ENCODE data around the gene ADAMTS16. TPM values are rescaled to one million over a fixed set of nuclear protein-coding genes. Genes with fewer than 3 reads are reported as not detected.
A peak's percentile ranks its signal among the peaks of the same experiment; 100 is the strongest.

The ADAMTS16 gene
- total and polyA plus RNA-seq, 8 donors = 0.42 to 3.5 (median 2.2) TPM

- Histone ChIP-seq H3K4me1 (no peaks in the 10 kb centered on the region), H3K27me3 (no peaks in the 10 kb centered on the region), H3K4me3 (no peak overlapping the region), H3K27ac (no peak overlapping the region), H3K36me3 (no peaks in the 10 kb centered on the region), H3K9me3 (no peaks in the 10 kb centered on the region)
- no peak for TF ChIP-seq CTCF (IDR thresholded peaks at IDR 0.05)
- DNase-seq (no peak), FAIRE-seq (no peak), ATAC-seq (no peak)
- intact Hi-C loops (cut with DNase I) = no loop called here
Observed at GRCh38 chr5:5335107-5335506, 195.0 kb downstream of the ADAMTS16 start.

GRCh38 chr5:5335700-5336264 lies 195.7 kb downstream of the ADAMTS16 start:
- DNase-seq (no peak), ATAC-seq (peak in 3 of 4 donors; percentile 25 to 62 (median 26)), FAIRE-seq (no peak)
- intact Hi-C loops (cut with DNase I) = no loop called here
- no peaks in the 10 kb centered on the region for H3K4me1 ChIP-seq
- no peaks in the 10 kb centered on the region for H3K27me3 ChIP-seq
- no peak for TF ChIP-seq CTCF (IDR thresholded peaks at IDR 0.05)
- no peak overlapping the region for H3K27ac ChIP-seq
- WGBS, 2 donors = 39 to 40% methylated on average over 4 of the region's 4 CpGs
- no peaks in the 10 kb centered on the region for H3K36me3 ChIP-seq
- no peaks in the 10 kb centered on the region for H3K9me3 ChIP-seq
- no peak overlapping the region for H3K4me3 ChIP-seq

- H3K36me3 ChIP-seq = no peaks in the 10 kb centered on the region
- 90 to 93% methylated on average over 4 of the region's 4 CpGs for WGBS, 2 donors
- ATAC-seq (no peak), FAIRE-seq (no peak), DNase-seq (no peak)
- H3K27ac ChIP-seq = no peak overlapping the region
- no peaks in the 10 kb centered on the region for H3K4me1 ChIP-seq
- no peaks in the 10 kb centered on the region for H3K9me3 ChIP-seq
- intact Hi-C loops (cut with DNase I) = no loop called here
- TF ChIP-seq CTCF (IDR thresholded peaks at IDR 0.05) = no peak
- H3K4me3 ChIP-seq = no peak overlapping the region
- no peaks in the 10 kb centered on the region for H3K27me3 ChIP-seq
Observed at GRCh38 chr5:5339257-5339656, 199.1 kb downstream of the ADAMTS16 start.

- intact Hi-C loops (cut with DNase I) = no loop called here
- Histone ChIP-seq H3K27ac (no peak overlapping the region), H3K4me1 (no peaks in the 10 kb centered on the region), H3K27me3 (no peaks in the 10 kb centered on the region), H3K4me3 (no peak overlapping the region), H3K9me3 (no peaks in the 10 kb centered on the region), H3K36me3 (no peaks in the 10 kb centered on the region)
- FAIRE-seq (no peak), DNase-seq (peak in 4 of 6 donors; percentile 16 to 42 (median 34)), ATAC-seq (peak; percentile 72 to 80 (median 78))
- WGBS, 2 donors = 61 to 67% methylated on average over 15 of the region's 15 CpGs
- no peak for TF ChIP-seq CTCF (IDR thresholded peaks at IDR 0.05)
Observed at GRCh38 chr5:5340206-5340729, 200.1 kb downstream of the ADAMTS16 start.

GRCh38 chr5:5341531-5342292 lies 201.6 kb downstream of the ADAMTS16 start:
- no peak overlapping the region for H3K4me3 ChIP-seq
- intact Hi-C loops (cut with DNase I) = no loop called here
- 85 to 95% methylated on average over 10 of the region's 10 CpGs for WGBS, 2 donors
- no peak overlapping the region for H3K27ac ChIP-seq
- no peak for DNase-seq
- no peak for TF ChIP-seq CTCF (IDR thresholded peaks at IDR 0.05)
- no peaks in the 10 kb centered on the region for H3K4me1 ChIP-seq
- no peak for FAIRE-seq
- no peaks in the 10 kb centered on the region for H3K36me3 ChIP-seq
- ATAC-seq = no peak
- H3K9me3 ChIP-seq = no peaks in the 10 kb centered on the region
- H3K27me3 ChIP-seq = no peaks in the 10 kb centered on the region
